Activated CD4-positive, alpha-beta T cell treated with anti-CD3 and anti-CD28 coated beads, Interleukin-2, Interleukin-6, amounts not matched to agents 100 ng/mL and 50 ng/mL, durations not matched to agents 16 hours and 8 hours (primary cell): ENCODE results near the gene UBE2J2.
A peak's percentile ranks its signal among the peaks of the same experiment; 100 is the strongest.

Experiments
- DNase-seq: peaks from one replicate; pipeline ENCODE4 v3.0.0-alpha.2; 2020

Gene UBE2J2

DNA sequence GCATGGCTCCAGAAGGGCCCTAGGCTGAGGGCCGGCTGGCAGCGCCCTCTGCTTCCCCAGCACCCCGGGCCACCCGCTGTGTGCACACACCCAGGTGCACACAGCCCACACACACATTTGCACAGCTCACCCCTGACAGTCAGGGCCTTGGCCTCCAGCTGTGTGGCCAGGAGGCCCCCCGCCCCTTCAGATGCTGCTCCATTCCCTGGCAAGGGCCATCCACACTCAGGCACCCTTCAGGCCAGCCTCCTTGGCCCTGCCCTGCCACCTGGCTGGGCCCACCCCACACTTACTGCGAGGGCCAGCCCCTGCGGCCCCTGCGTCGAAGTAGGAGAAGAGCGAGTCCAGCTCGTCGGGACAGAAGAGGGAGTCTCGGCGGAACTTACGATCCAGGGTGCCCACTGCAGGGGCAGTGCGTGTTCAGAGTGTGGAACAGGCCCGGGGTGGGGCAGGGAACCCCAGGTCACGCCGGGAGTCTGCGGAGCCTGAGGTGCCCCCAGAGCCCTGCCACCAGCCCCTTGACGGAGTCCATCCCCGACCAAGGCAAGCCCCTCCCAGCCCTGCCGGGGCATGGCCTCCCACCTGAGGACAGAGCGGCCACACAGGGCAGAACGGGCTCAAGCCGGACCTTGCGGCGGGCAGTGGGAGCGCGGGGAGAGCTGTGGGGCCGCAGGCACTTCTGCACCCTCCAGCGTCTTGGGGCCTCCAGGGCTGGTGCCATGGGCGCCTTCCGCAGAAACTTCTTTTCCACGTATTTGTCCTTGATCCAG lies 21.7 kb upstream of the UBE2J2 start:
- no peak for DNase-seq

DNA sequence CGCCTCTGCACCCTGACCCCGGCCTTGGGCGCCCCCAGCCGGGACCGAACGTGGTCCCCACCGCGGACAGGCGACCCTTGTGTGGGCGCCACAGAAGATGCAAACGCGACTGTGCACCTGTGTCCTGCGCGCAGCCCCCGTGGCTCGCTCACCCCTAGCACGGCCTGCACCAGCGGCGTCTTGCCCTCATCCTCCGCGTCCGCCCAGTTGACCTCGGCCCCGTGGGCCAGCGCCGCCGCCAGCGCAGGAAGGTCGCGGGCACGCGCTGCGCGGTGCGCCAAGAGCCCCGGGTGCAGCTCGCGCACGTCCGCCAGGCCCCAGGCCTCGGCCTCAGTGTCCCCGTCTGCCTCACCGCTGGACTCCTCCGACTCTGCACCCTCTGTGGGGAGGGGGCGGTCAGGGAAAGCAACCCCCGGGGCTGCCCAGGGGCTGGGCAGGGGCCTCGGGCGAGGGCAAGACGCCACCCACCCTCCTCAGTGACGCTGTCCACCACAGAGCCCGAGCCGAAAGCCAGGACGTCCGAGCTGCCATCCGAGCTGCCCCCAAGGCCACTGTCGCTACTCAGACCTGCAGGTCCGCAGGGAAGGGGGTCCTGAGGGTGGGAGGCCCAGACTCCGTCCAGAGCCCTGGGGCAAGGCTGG lies 20.7 kb upstream of the UBE2J2 start:
- DNase-seq, result no peak

DNA sequence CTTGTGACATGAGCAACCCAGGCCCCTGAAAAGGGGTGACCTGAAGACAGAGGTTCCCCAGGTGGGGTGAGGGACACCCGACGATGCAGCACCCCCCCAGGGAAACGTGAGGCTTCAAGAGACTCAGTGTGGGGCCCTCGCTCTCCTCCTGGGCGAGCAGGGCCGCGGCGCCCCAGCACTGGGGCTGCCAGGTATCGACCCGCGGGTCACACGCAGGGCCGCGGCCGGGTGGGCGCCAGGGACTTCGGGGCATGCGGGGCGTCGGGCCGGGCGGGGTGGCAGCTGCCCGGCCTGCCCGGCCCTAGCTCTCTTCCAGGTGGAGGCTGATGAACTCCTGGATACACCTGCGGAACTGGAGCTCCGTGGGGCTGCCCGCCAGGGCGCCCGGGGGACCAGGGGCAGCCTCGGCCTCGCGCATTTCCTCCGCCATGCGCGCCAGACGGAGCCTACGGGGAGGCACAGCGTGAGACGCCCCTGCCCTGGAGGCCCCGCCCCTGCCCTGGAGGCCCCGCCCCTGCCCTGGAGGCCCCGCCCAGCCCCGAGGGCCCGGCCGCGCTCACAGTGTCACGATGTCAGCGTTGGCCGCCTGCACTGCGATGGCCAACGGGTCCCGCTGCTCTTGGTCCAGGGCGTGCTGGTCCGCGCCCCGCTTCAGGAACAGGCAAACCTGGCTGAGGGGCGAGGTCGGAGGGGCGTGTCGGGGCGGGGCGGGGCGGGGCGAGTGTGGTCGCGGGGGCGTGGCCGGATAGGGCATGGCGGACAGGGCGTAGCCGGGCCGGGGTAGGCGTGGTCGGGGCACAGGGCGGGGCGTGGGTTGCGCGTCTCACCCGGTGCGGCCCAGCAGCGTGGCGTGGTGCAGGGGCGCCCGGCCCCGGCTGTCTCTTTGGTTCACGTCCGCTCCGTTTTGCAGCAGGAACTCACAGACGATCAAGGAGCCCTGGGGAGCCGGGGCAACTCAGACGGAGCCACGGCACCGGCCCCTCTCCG lies 19.9 kb upstream of the UBE2J2 start:
- no peak for DNase-seq

DNA sequence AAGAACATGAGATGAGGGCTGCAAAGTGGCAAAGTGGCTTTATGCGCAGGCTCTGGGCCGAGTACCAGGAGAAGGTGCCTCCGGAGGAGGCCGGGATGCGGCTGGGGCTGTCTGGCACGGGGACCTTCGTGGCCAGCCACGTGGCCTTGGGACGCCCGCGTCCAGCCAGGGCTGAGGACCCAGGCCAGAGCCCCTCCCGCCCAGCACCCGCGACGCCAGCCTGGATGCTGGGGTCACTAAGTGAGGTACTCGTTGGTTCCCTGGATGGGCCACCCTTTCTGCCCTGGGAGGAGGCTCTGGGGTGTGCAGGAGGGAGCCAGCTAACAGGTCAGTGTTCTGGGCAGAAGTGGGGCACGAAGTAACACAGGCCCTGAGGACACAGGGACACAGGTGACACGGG lies 19.2 kb upstream of the UBE2J2 start:
- DNase-seq, result no peak

DNA sequence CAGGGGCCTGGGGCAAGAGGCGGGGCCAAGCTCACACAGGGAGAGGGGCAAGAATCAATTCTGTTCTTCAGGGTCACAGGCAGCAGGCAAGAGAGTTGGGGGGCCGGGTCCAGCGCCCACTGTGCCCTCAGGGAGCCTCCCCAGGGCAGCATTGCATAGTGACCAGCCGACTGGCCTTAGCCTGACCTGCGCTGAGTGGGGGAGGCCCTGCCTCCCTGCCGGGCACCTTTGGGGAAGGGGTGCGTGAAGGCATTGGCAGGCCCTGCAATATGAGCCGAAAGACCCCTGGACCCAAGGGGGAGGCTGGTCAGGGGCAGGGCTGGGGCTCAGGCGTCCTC lies 18.8 kb upstream of the UBE2J2 start:
- no peak for DNase-seq

DNA sequence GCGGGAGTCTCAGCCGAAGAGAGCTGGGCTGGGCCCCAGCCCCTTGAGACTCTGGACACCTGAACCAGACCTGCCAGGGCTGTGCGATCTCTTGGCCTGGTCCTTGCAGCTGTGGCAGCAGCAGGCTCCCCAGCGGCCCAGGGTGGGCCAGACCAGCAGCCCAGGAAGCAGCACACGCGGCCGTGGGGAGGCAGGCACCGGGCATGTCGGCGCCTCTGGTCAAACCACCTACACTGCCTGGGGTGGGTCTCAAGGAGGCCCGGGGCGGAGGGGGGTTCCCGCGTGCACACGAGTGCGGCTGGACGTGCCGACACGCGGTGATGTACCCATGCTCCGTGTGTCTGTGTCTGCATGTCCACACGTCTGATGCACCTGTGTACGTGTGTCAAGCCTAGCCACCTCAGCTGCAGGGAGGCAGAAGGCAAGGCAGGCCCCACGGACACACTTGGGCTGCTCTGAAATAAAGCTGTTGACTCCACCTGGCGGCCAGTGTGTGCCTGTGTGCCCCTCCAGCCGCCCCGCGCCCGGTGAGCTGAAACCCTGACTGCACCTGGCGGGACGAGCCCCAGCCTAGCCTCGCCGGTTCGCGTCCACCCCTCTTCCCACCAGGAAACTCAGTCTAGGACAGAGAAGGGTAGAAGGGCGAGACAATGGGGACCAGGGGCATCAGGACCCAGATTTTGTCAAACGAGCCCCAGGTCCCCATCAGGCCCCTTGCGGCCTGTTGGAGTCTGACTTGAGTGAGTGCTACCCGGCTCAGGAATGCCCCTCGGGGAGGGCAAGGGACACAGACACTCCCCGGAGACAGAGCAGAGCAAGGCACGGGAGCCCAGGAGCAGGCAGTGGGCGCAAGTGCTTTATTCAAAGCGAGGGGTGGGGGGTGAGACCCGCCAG lies 18.1 kb upstream of the UBE2J2 start:
- DNase-seq, result peak; percentile 55

DNA sequence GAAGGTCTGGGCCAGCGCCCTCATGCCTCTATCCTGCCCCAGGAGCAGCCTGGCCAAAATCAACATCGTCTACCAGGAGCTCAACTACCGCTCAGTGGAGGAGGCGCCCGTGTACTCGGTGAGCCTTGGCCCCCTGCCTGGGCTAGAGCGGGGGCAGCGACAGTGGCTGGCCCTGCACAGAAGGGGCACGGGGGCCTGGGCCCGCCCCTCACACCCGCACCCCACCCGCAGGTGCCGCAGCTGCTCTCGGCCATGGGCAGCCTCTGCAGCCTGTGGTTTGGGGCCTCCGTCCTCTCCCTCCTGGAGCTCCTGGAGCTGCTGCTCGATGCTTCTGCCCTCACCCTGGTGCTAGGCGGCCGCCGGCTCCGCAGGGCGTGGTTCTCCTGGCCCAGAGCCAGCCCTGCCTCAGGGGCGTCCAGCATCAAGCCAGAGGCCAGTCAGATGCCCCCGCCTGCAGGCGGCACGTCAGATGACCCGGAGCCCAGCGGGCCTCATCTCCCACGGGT lies 17.4 kb upstream of the UBE2J2 start:
- no peak for DNase-seq

DNA sequence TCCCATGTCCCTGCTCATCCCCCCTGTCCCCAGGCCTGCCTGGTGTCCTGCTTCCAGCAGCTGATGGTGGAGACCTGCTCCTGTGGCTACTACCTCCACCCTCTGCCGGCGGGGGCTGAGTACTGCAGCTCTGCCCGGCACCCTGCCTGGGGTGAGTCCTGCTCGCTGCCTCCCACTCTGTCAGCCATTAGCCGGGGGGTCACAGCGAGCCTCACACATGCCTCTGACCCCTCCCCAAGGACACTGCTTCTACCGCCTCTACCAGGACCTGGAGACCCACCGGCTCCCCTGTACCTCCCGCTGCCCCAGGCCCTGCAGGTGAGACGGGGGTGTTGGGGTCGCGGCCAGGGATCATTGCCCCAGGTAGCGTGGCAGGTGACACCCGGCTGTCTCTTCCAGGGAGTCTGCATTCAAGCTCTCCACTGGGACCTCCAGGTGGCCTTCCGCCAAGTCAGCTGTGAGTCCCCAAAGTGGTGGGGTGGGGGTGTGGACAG lies 16.6 kb upstream of the UBE2J2 start:
- no peak for DNase-seq

DNA sequence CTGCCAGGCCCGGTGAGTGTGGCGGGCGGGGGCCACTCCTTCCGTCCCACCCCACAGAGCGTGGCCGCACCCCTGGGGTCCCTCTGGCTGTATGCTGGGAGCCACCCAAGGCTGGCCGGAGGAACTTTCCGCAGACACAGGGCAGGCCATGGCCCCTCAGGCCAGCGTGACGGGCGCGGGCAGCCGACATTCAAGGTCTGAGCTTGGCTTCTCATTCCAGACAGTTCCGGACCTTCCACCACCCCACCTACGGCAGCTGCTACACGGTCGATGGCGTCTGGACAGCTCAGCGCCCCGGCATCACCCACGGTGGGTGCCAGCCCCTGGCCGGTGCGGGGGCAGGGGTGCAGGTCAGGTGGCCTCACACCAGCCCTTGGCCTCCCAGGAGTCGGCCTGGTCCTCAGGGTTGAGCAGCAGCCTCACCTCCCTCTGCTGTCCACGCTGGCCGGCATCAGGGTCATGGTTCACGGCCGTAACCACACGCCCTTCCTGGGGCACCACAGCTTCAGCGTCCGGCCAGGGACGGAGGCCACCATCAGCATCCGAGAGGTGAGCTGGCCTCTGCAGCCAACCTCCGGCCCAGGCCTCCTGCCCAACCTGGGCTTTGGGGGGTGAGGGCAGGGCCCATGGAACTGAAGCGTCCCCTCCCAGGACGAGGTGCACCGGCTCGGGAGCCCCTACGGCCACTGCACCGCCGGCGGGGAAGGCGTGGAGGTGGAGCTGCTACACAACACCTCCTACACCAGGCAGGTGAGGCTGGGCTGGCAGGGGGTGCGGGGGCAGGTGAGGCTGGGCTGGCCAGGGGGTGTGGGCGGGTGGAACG lies 13.8 kb upstream of the UBE2J2 start:
- no peak for DNase-seq

DNA sequence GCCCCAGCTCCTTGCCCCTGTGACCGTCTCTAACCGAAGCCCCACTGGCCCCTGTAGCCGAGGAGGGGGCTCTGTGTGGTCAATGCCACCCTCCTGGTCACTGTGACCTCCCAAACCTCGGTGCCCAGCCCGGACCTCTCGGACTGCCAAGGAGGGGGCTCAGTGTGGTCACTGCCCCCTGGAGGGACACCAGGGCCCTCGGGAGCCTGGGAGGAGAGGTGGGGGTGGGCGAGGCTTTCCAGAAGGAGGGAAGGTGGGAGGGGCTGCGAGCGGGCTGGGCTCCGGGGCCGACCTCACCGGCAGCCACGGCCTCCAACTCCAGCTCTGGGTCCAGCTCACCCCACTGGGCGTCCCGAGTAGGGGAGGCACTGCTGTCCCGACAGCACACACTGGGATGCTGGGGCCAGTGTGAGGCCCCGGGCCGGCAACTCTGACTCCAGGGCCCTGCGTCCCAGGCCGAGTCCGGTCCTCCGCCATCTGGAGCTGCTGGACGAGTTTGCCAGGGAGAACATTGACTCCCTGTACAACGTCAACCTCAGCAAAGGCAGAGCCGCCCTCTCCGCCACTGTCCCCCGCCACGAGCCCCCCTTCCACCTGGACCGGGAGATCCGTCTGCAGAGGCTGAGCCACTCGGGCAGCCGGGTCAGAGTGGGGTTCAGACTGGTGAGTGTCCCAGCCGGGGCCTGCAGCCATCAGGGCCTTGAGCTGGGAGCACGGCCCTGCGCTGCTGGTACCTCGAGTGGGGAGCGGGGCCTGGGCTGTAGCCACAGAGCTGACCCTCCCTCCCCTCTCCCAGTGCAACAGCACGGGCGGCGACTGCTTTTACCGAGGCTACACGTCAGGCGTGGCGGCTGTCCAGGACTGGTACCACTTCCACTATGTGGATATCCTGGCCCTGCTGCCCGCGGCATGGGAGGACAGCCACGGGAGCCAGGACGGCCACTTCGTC lies 12.9 kb upstream of the UBE2J2 start:
- DNase-seq, result no peak

DNA sequence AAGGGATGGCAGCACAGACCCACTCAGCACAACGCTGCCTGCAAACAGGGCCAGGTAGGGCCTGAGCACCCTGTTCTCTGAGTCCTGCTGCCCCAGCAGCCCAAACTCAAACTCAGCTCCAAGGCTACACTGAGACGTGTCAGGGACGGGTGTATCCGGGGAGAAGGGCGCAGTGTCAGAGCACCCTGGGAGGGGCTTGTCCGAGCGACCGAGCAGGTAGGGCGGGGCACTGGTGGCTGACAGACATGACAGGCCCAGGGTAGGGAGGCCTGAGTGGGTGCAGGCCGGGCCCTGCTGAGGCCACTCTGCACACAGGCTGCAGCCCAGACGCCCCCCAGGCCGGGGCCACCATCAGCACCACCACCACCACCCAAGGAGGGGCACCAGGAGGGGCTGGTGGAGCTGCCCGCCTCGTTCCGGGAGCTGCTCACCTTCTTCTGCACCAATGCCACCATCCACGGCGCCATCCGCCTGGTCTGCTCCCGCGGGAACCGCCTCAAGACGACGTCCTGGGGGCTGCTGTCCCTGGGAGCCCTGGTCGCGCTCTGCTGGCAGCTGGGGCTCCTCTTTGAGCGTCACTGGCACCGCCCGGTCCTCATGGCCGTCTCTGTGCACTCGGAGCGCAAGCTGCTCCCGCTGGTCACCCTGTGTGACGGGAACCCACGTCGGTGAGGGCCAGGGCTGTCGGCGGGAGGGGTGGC lies 12.1 kb upstream of the UBE2J2 start:
- no peak for DNase-seq

DNA sequence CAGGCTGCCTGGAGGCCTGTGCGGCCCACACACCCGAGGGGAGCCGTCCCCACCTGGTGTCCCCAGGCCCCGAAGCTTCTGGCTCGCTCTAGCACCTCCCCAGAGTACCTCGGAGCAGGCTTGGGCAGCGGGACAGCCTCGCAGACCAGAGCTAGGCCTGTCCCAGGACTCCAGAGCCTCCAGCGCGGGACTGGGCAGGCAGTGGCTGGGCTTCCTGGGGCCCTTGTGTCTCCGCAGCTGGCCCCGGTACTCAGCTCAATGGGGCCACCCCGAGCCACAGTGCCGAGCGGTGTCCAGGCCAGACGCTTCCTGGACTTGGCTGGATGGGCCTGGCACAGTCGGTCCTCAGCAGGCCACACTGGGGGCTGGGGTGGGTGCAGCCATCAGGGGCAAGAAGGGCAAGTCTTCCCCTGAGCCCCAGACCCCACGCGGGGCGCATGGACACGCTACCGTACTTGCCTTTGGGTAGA lies 11.5 kb upstream of the UBE2J2 start:
- no peak for DNase-seq

DNA sequence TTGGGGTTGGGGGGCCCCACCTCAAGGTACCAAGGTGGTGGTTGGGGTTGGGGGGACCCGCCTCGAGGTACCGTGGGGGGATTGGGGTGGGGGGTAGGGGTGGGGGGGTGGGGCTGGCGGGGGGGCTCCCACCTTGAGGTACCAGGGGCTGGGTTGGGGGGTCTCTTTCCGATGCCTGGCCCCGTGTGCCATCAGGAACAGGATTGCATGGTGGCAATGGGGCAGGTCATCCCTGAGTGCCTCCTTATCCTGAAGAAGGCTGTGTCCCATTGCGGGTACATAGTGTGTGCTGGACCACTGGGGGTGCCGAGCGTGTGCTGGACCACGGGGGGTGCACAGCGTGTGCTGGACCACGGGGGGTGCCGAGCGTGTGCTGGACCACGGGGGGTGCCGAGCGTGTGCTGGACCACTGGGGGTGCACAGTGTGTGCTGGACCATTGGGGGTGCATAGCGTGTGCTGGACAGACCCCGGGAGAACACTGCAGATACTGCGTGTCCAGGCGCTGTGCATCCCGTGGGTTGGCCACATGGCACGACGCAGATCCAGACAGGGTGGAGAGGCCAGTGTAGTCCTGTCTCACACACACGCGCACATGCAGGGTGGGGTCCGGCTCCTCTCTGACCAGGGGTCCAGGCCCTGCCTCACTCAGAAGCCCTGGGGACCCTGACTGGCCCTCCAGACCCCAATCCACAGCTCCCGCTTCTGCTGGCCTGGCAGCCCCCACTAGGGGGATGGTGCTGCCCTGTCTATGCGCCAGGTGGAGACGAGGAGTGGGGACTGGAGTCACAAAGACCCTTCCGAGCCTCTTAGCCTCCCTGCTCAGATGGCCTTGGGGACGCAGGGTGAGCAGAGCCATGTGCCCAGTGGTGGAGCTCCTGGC lies 10.8 kb upstream of the UBE2J2 start:
- no peak for DNase-seq

DNA sequence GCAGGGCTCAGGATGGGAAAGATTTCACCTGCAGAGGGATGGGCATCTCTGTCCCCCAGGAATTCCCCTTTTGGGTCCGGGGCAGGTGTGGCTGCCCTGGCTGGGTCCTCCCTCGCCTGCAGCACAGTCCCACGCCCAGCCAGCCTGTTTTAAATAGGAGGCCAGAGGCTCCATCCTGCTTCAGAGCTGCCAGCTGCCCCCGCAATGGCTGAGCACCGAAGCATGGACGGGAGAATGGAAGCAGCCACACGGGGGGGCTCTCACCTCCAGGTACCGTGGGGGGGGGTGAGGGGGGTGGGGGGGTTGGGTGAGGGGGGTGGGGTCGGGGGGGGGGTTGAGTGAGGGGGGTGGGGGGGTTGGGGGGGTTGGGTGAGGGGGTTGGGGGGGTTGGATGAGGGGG lies 10.2 kb upstream of the UBE2J2 start:
- DNase-seq, result no peak

DNA sequence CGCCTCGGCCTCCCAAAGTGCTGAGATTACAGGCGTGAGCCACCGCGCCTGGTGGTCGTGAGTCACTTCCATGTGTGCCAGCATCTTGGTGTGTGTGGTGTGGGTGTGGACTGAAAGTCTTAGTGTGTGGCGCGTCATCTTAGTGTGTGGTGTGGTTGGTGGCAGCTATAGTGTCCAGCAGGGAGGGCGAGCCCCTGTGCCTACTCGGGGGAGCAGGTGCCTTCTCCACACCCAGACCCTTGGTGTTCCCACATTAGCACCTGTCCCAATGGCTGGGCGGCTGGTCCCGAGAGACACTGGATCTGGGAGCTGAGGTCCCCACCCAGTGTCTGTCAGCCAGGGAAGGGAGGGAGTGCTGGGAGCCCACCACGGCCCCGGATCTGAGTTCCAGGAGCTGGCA lies 9.3 kb upstream of the UBE2J2 start:
- no peak for DNase-seq

DNA sequence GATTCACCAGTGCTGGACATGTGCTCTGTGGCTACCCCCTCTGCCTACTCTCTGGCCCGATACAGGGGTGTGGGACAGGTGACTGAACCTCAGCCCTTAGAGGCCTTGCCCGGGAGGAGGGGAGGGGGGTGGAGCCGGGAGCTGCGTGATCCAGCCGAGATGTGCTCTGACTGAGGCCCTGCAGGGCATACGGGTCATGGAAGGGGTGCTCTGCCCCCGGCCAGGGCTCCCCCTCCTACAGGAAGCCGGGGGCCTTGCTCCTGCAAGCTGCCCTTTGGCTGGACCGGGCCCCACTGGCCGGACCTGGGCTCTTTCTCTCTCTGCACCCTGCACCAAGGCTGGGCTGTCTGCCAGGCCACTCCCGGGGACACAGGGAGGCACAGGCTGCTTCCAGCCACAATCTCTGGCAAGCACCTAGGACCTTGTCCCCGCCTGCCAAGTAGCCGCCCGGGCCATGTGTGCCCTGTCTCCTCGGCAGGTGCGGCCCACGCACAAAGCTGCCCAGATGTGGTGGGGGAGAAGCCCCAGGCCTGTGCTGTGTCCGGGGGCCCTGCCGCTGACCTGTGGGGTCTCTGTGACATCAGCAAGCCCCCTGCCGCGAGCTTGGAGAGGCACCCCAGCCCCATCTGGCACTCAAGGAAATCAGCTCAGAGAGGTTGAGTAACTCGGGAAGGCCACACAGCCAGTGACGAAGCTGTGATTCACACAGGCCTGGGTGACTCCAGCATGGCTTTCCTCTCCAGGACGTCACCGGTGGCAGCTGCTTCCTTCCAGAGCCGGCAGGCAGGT lies 8.1 kb upstream of the UBE2J2 start:
- no peak for DNase-seq

DNA sequence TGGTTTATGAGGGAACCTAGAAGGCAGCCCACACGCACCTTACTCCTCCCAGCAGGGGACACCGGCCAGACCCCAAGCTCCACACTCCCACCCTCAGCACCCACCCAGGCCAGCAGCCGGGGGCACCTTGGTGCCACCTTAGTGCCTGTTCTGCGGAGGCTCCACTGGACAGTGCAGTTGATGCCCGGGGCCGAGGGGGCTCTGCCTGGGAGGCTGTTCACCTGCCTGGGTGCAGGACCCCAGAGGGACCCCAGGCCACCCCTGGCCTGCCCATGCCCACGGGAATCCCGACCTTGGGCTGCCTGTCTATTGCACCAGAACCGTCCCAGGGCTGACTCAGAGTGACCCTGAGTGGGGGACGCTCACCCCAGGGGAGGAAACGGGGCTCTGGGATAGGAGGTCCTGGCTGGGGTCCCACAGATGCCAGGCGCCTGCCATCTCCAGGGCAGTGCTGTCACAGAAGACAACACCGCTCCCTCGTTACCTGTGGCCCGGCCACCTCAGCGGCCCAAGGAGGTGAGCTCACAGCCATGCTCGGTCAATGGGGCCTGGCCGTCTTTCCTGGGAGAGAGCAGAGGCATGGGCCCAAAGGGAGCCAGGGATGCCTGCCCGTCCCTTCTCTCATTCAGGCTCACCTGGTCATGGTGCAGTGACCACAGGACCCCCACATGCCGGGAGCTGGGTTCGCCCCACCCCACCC lies 7.3 kb upstream of the UBE2J2 start:
- no peak for DNase-seq
